Activated naive CD4-positive, alpha-beta T cell treated with anti-CD3 and anti-CD28 coated beads, Interleukin-2, amount 10 ng/mL, durations not matched to agents 7 days and 5 days (primary cell): Measurements from ENCODE around the gene GHITM.
"Not testable (repeated sequence)": the region's sequence is repeated elsewhere in the genome, so short reads cannot be mapped to it uniquely, and the experiment has no call there.

ENCODE experiments used
- CTCF ChIA-PET: fragments of 350-600 bp; sonication (Branson Sonifier 250); formaldehyde crosslinking; loops from one replicate; lab custom pipeline; 2021; ENCODE audit warnings: antibody characterized with exemption; lab: Charles Lee
- DNase-seq: peaks from one replicate; pipeline ENCODE4 v3.0.0-alpha.2; 2020
- H3K27ac Mint-ChIP-seq: one replicate; pipeline ENCODE4 v1.8.0; 2021; ENCODE audit warnings: mild to moderate bottlenecking, moderate library complexity, mixed read lengths
- H3K27me3 Mint-ChIP-seq: one replicate; pipeline ENCODE4 v1.8.0; 2021; ENCODE audit warnings: mild to moderate bottlenecking, mixed read lengths
- H3K36me3 Mint-ChIP-seq: one replicate; pipeline ENCODE4 v1.8.0; 2021; ENCODE audit warnings: mixed read lengths
- H3K4me1 Mint-ChIP-seq: one replicate; pipeline ENCODE4 v1.8.0; 2021; ENCODE audit warnings: mixed read lengths
- H3K4me3 Mint-ChIP-seq: one replicate; pipeline ENCODE4 v1.8.0; 2021; ENCODE audit warnings: mild to moderate bottlenecking, moderate library complexity, mixed read lengths
- H3K9me3 Mint-ChIP-seq: one replicate; pipeline ENCODE4 v1.8.0; 2021; ENCODE audit warnings: mixed read lengths

GHITM gene, protein sequence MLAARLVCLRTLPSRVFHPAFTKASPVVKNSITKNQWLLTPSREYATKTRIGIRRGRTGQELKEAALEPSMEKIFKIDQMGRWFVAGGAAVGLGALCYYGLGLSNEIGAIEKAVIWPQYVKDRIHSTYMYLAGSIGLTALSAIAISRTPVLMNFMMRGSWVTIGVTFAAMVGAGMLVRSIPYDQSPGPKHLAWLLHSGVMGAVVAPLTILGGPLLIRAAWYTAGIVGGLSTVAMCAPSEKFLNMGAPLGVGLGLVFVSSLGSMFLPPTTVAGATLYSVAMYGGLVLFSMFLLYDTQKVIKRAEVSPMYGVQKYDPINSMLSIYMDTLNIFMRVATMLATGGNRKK

GRCh38 chr10:84139126-84140035 is at the start of gene GHITM:
TSS of gene GHITM (plus strand) at chr10:84139509. CDS start at chr10:84141501, 1,992 bp downstream.
- DNase-seq = peak; percentile 100
- Mint-ChIP-seq H3K27me3 (peaks cover 4% of the 10 kb centered on the region), H3K4me1 (peaks cover 31% of the 10 kb centered on the region), H3K27ac (peak within 1 kb of the TSS; percentile 99), H3K36me3 (peaks cover 13% of the 10 kb centered on the region), H3K9me3 (no peaks in the 10 kb centered on the region), H3K4me3 (peak within 1 kb of the TSS; percentile 97)
- CTCF ChIA-PET = interaction anchor here (1.2 to 3.3 kb wide), 3 partner anchors 9 to 75 kb away, joined by 3 to 16 read pairs (median 3); no protein-coding TSS in a partner anchor

- DNase-seq = no peak
- Mint-ChIP-seq H3K9me3 (no peaks in the 10 kb centered on the region), H3K27ac (no peak overlapping the region), H3K4me3 (no peak overlapping the region), H3K4me1 (no peaks in the 10 kb centered on the region), H3K27me3 (peaks cover 6% of the 10 kb centered on the region), H3K36me3 (no peaks in the 10 kb centered on the region)
- CTCF ChIA-PET = interaction anchor here (0.8 kb wide), 2 partner anchors 10 to 109 kb away, joined by 3 read pairs; no protein-coding TSS in a partner anchor
Observed at GRCh38 chr10:84095811-84096497, 43.4 kb upstream of the GHITM start.

GRCh38 chr10:84097787-84098353 is 41.4 kb upstream of the GHITM start:
- CTCF ChIA-PET = no interaction called here
- no peak overlapping the region for H3K27ac Mint-ChIP-seq
- no peaks in the 10 kb centered on the region for H3K4me1 Mint-ChIP-seq
- no peaks in the 10 kb centered on the region for H3K9me3 Mint-ChIP-seq
- DNase-seq = no peak
- peaks cover 11% of the 10 kb centered on the region for H3K27me3 Mint-ChIP-seq
- no peak overlapping the region for H3K4me3 Mint-ChIP-seq
- no peaks in the 10 kb centered on the region for H3K36me3 Mint-ChIP-seq

- CTCF ChIA-PET = no interaction called here
- no peak overlapping the region for H3K4me3 Mint-ChIP-seq
- H3K4me1 Mint-ChIP-seq = no peaks in the 10 kb centered on the region
- H3K27me3 Mint-ChIP-seq = peaks cover 11% of the 10 kb centered on the region
- H3K36me3 Mint-ChIP-seq = no peaks in the 10 kb centered on the region
- no peaks in the 10 kb centered on the region for H3K9me3 Mint-ChIP-seq
- no peak overlapping the region for H3K27ac Mint-ChIP-seq
- no peak for DNase-seq
Observed at GRCh38 chr10:84098667-84099066, 40.6 kb upstream of the GHITM start.

DNA sequence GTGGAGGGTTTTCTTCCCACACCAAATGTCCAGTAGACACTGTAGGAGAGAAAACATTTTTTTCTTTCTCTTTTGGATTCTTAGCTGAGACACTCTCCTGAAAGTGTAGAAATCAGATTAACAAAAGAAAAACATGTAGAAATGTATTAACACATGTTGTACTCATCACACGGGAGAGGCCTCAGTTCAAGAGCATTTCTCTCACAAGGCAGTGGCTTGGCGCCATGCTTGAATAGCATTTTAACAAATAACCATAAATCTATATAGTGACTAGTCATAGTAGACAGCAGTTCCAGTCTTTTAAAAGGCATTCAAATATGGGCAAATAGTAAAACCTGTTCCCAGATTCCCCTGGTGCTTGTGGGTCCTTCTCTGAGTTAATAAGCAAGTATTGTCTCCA is 38.3 kb upstream of the GHITM start:
- Mint-ChIP-seq H3K27ac (no peak overlapping the region), H3K27me3 (peaks cover 11% of the 10 kb centered on the region), H3K4me3 (no peak overlapping the region), H3K36me3 (no peaks in the 10 kb centered on the region), H3K9me3 (no peaks in the 10 kb centered on the region), H3K4me1 (no peaks in the 10 kb centered on the region)
- no peak for DNase-seq
- CTCF ChIA-PET = no interaction called here

GRCh38 chr10:84108797-84109196 is 30.5 kb upstream of the GHITM start:
- Mint-ChIP-seq H3K4me3 (no peak overlapping the region), H3K27ac (no peak overlapping the region), H3K9me3 (no peaks in the 10 kb centered on the region), H3K36me3 (no peaks in the 10 kb centered on the region), H3K27me3 (peaks cover 4% of the 10 kb centered on the region), H3K4me1 (no peaks in the 10 kb centered on the region)
- CTCF ChIA-PET = no interaction called here
- DNase-seq = no peak

GRCh38 chr10:84109772-84110171 is 29.5 kb upstream of the GHITM start:
- H3K27me3 Mint-ChIP-seq, H3K4me3 Mint-ChIP-seq, H3K4me1 Mint-ChIP-seq, H3K36me3 Mint-ChIP-seq, H3K9me3 Mint-ChIP-seq, CTCF ChIA-PET, DNase-seq, H3K27ac Mint-ChIP-seq: not testable (repeated sequence)

- not testable (repeated sequence) for H3K27ac Mint-ChIP-seq, H3K4me1 Mint-ChIP-seq, H3K36me3 Mint-ChIP-seq, H3K9me3 Mint-ChIP-seq, DNase-seq, H3K4me3 Mint-ChIP-seq
- CTCF ChIA-PET = interaction anchor here (1.8 kb wide), 1 partner anchor 35 kb away, joined by 4 read pairs; no protein-coding TSS in a partner anchor
- peaks cover 12% of the 10 kb centered on the region for H3K27me3 Mint-ChIP-seq
Observed at GRCh38 chr10:84113468-84113867, 25.8 kb upstream of the GHITM start.

DNA sequence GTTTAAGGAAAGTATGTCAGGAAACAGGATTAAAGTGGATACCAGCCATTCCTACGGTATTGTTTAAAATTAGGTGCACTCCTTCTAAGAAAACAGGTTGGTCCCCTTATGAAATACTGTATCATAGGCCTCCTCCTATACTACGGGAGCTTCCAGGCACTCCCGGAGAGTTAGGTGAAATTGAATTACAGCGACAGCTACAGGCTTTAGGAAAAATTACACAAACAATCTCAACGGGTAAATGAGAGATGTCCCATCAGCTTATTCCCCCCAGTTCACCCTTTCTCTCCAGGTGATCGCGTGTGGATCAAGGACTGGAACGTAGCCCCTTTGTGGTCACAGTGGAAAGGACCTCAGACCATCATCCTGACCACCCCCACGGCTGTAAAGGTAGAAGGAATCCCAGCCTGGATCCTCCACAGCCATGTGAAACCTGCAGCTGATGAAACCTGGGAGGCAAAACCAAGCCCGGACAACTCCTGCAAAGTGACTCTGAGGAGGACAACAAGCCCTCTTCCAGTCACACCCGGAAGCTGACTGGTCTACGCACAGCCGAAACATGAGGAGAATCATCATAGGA is 25.1 kb upstream of the GHITM start:
- CTCF ChIA-PET = interaction anchor here (1.8 kb wide), 1 partner anchor 34 kb away, joined by 4 read pairs; no protein-coding TSS in a partner anchor
- H3K27me3 Mint-ChIP-seq = peaks cover 11% of the 10 kb centered on the region

DNA sequence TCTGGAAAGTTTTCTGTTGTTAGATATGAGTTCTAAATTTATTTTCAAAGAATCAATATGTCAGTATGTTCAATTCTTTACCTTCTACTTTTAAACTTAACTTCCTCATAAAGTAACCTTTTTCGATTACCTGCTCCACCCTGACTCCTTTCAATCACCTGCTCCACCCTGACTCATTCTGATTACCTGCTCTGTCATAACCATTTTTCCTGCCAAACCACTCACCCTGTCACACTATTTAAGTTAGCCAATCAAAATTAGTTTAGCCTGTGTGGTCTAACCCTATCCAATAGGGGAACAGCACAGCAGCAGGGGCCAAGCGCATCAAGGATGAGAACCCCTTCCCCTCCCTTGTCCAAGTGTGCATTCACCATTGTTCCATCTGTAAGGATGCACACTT is 22.1 kb upstream of the GHITM start:
- DNase-seq, H3K9me3 Mint-ChIP-seq, H3K27ac Mint-ChIP-seq, H3K4me3 Mint-ChIP-seq, H3K36me3 Mint-ChIP-seq, H3K4me1 Mint-ChIP-seq, CTCF ChIA-PET: not testable (repeated sequence)
- H3K27me3 Mint-ChIP-seq = peaks cover 22% of the 10 kb centered on the region

More for the DNA sequence above, 25.1 kb upstream of the GHITM start:
- Mint-ChIP-seq H3K4me3 (no peak overlapping the region), H3K9me3 (no peaks in the 10 kb centered on the region), H3K27ac (no peak overlapping the region), H3K4me1 (no peaks in the 10 kb centered on the region), H3K36me3 (no peaks in the 10 kb centered on the region)
- DNase-seq = no peak

GRCh38 chr10:84117686-84118394 is 21.5 kb upstream of the GHITM start:
- Mint-ChIP-seq H3K9me3 (no peaks in the 10 kb centered on the region), H3K36me3 (no peaks in the 10 kb centered on the region), H3K4me3 (no peak overlapping the region), H3K4me1 (no peaks in the 10 kb centered on the region), H3K27me3 (peaks cover 22% of the 10 kb centered on the region), H3K27ac (no peak overlapping the region)
- no peak for DNase-seq
- CTCF ChIA-PET = no interaction called here

DNA sequence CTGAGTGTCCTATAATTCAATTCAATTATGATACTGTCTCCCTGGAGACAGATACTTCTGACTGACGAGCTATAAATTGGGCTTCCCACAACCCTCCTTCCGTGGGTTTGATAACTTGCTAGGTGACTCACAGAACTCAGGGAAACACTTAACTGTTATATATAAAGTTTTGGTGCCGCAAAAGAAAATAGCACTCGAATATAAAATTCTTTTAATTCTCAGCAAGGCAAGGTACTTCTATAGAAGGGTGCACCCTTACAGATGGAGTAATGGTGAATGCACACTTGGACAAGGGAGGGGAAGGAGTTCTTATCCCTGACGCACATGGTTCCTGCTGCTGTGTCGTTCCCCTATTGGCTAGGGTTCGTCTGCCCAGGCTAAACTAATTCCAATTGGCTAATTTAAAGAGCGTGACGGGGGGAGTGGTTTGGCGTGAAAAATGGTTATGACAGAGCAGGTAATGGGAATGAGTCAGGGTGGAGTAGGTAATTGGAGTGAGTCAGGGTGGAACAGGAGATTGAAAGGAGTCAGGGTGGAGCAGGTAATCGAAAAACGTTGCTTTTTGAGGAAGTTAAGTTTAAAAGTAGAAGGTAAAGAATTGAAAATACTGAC is 20.8 kb upstream of the GHITM start:
- Mint-ChIP-seq H3K27me3 (peaks cover 26% of the 10 kb centered on the region), H3K9me3 (no peaks in the 10 kb centered on the region), H3K27ac (no peak overlapping the region), H3K4me1 (no peaks in the 10 kb centered on the region), H3K4me3 (no peak overlapping the region), H3K36me3 (no peaks in the 10 kb centered on the region)
- CTCF ChIA-PET = no interaction called here
- DNase-seq = no peak

DNA sequence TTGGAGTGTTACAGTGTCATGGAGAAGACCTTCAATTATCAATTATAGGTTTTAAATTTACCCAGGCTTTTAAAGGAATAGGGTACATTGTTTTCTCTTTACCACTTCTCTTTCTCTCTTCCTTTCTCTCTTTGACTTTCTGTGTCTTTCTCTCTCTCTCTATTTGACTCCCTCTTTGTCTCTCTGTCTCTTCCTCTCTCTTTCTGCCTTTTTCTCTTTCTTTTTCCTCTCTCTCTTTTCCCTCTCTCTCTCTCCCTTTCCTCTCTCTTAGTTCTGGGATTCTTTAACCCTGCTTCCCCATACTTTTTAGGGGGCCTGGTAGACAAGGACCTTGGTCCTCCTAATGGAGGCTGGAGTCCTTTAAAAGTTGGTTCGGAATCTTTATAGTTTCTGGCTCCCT is 15.9 kb upstream of the GHITM start:
- Mint-ChIP-seq H3K9me3 (peaks cover 11% of the 10 kb centered on the region), H3K4me1 (no peaks in the 10 kb centered on the region), H3K36me3 (peaks cover 2% of the 10 kb centered on the region), H3K27ac (no peak overlapping the region), H3K27me3 (peaks cover 19% of the 10 kb centered on the region), H3K4me3 (no peak overlapping the region)
- DNase-seq = no peak
- CTCF ChIA-PET = no interaction called here
